ENCODE data around the gene RRN3.
A peak's percentile ranks its signal among the peaks of the same experiment; 100 is the strongest.
"Not testable (repeated sequence)": the region's sequence is repeated elsewhere in the genome, so short reads cannot be mapped to it uniquely, and the experiment has no call there.

RRN3 gene

GRCh38 chr16:15093955-15094827 is at the start of gene RRN3:
Gene RRN3, minus strand, starts transcription at chr16:15094272. Its CDS starts 39 bp downstream, at chr16:15094233.
- FAIRE-seq: not testable (repeated sequence)

GRCh38 chr16:15143601-15144091 is 49.6 kb upstream of the RRN3 start:
- DNase-seq (ENCODE audit: low spot score); FAIRE-seq: not testable (repeated sequence)

More at GRCh38 chr16:15093955-15094827, at the start of gene RRN3:
- peak; percentile 83 for DNase-seq (ENCODE audit: low spot score)

GRCh38 chr16:15142891-15143600 is 49.0 kb upstream of the RRN3 start:
- peak; percentile 67 for FAIRE-seq
- DNase-seq (ENCODE audit: low spot score): not testable (repeated sequence)

- not testable (repeated sequence) for DNase-seq (ENCODE audit: low spot score); FAIRE-seq
These were observed 48.2 kb upstream of the RRN3 start for GRCh38 chr16:15142107-15142890.

- FAIRE-seq (peak; percentile 23), DNase-seq (ENCODE audit: low spot score) (no peak)
These were observed 47.5 kb upstream of the RRN3 start for GRCh38 chr16:15141586-15141985.

GRCh38 chr16:15140444-15141365 is 46.6 kb upstream of the RRN3 start:
- not testable (repeated sequence) for FAIRE-seq; DNase-seq (ENCODE audit: low spot score)

GRCh38 chr16:15137514-15137913 is 43.4 kb upstream of the RRN3 start:
- DNase-seq (ENCODE audit: low spot score); FAIRE-seq: not testable (repeated sequence)

GRCh38 chr16:15135483-15136360 is 41.6 kb upstream of the RRN3 start:
- FAIRE-seq; DNase-seq (ENCODE audit: low spot score): not testable (repeated sequence)

- DNase-seq (ENCODE audit: low spot score); FAIRE-seq: not testable (repeated sequence)
These were observed 40.8 kb upstream of the RRN3 start for GRCh38 chr16:15134752-15135482.

- DNase-seq (ENCODE audit: low spot score); FAIRE-seq: not testable (repeated sequence)
These were observed 39.5 kb upstream of the RRN3 start for GRCh38 chr16:15133554-15133953.

GRCh38 chr16:15132719-15133428 is 38.8 kb upstream of the RRN3 start:
- FAIRE-seq; DNase-seq (ENCODE audit: low spot score): not testable (repeated sequence)

GRCh38 chr16:15130943-15131700 is 37.0 kb upstream of the RRN3 start:
- DNase-seq (ENCODE audit: low spot score); FAIRE-seq: not testable (repeated sequence)

GRCh38 chr16:15130256-15130932 is 36.3 kb upstream of the RRN3 start:
- not testable (repeated sequence) for FAIRE-seq; DNase-seq (ENCODE audit: low spot score)

- not testable (repeated sequence) for FAIRE-seq; DNase-seq (ENCODE audit: low spot score)
These were observed 33.8 kb upstream of the RRN3 start for GRCh38 chr16:15127641-15128425.

- not testable (repeated sequence) for FAIRE-seq; DNase-seq (ENCODE audit: low spot score)
These were observed 6.4 kb upstream of the RRN3 start for GRCh38 chr16:15100372-15100987.
